PC-3 (cell line): ENCODE results near the gene TPM4. TPM values are rescaled to one million over a fixed set of nuclear protein-coding genes. Genes with fewer than 3 reads are reported as not detected.

Source experiments
- ATAC-seq: fragments of 200-7000 bp; cut with Tn5 transposase; 2 replicates; pipeline ENCODE4 v1.9.1; 2020; ENCODE audit warnings: mild to moderate bottlenecking, moderate library complexity
- BruUV-seq: library from RNA; stranded (reverse); fragments of 400-500 nt; replicated peaks from 2 replicates; lab custom pipeline; 2021; lab: Mats Ljungman, UMichigan
- CTCF ChIA-PET: fragments of 300-600 bp; sonication (Branson Sonifier 250); formaldehyde crosslinking; loops from one replicate; lab custom pipeline; 2022; ENCODE audit warnings: antibody characterized with exemption; lab: Charles Lee
- POLR2A ChIA-PET: fragments of 300-600 bp; sonication (Branson Sonifier 250); formaldehyde crosslinking; loops from one replicate; lab custom pipeline; 2022; ENCODE audit warnings: antibody characterized with exemption; ENCODE audit not compliant: unreplicated experiment; lab: Charles Lee
- DNase-seq: peaks from one replicate; pipeline ENCODE4 v3.0.0-alpha.2; 2015
- H2AFZ ChIP-seq: fragments of 300-600 bp; sonication (generic); 2 replicates; pipeline ENCODE4 v1.6.0; 2016; ENCODE audit warnings: antibody characterized with exemption, low read length
- H3F3A ChIP-seq: fragments of 300-600 bp; sonication (generic); one replicate; pipeline ENCODE4 v1.6.0; 2017; ENCODE audit warnings: antibody characterized with exemption, low read length, control low read depth, mild to moderate bottlenecking; ENCODE audit not compliant: unreplicated experiment
- H3K27ac ChIP-seq: fragments of 300-600 bp; sonication (generic); 2 replicates; pipeline ENCODE4 v1.5.1; 2016; ENCODE audit warnings: mild to moderate bottlenecking, low read length
- H3K27me3 ChIP-seq: fragments of 300-600 bp; sonication (generic); 2 replicates; pipeline ENCODE4 v1.6.1; 2016; ENCODE audit warnings: low read length, mixed read lengths
- H3K36me3 ChIP-seq: fragments of 300-600 bp; sonication (generic); 2 replicates; pipeline ENCODE4 v1.6.1; 2016; ENCODE audit warnings: low read depth, mixed run types, low read length, mixed read lengths
- H3K4me1 ChIP-seq: fragments of 300-600 bp; sonication (generic); 2 replicates; pipeline ENCODE4 v1.5.1; 2016; ENCODE audit warnings: low read length; ENCODE audit not compliant: insufficient read depth
- H3K4me2 ChIP-seq: fragments of 300-600 bp; sonication (generic); 2 replicates; pipeline ENCODE4 v1.6.0; 2016; ENCODE audit warnings: low read length
- H3K4me3 ChIP-seq: fragments of 300-600 bp; sonication (generic); 2 replicates; pipeline ENCODE4 v1.5.1; 2016; ENCODE audit warnings: mild to moderate bottlenecking, low read length, mixed read lengths
- H3K79me2 ChIP-seq: fragments of 300-600 bp; sonication (generic); 2 replicates; pipeline ENCODE4 v1.6.1; 2017; ENCODE audit warnings: low read length, mixed read lengths
- H3K9ac ChIP-seq: fragments of 300-600 bp; sonication (generic); 2 replicates; pipeline ENCODE4 v1.6.0; 2016; ENCODE audit warnings: mild to moderate bottlenecking, low read length
- H3K9me2 ChIP-seq: fragments of 300-600 bp; sonication (generic); replicated peaks from 2 replicates; pipeline ENCODE4 v1.6.1; 2016; ENCODE audit warnings: mixed run types, low read length, mixed read lengths
- H3K9me3 ChIP-seq: fragments of 300-600 bp; sonication (generic); 2 replicates; pipeline ENCODE4 v1.6.1; 2016; ENCODE audit warnings: low read length, mixed read lengths
- H4K20me1 ChIP-seq: fragments of 300-600 bp; sonication (generic); 2 replicates; pipeline ENCODE4 v1.6.1; 2016; ENCODE audit warnings: low read length, mixed read lengths
- CTCF ChIP-seq: fragments of 300-600 bp; sonication (generic); conservative IDR thresholded peaks from 2 replicates; pipeline ENCODE4 v1.5.1; 2017; ENCODE audit warnings: antibody characterized with exemption, low read depth, mild to moderate bottlenecking, low read length
- EZH2 ChIP-seq: fragments of 300-600 bp; sonication (generic); IDR thresholded peaks from one replicate; pipeline ENCODE4 v1.6.1; 2017; ENCODE audit warnings: antibody characterized with exemption, mild to moderate bottlenecking, low read length; ENCODE audit not compliant: unreplicated experiment
- EZH2phosphoT487 ChIP-seq: fragments of 300-600 bp; sonication (generic); IDR thresholded peaks from 2 replicates; pipeline ENCODE4 v1.6.1; 2018; ENCODE audit warnings: mild to moderate bottlenecking, antibody characterized with exemption, low read length, borderline replicate concordance
- intact Hi-C: fragments of 100-400 bp; cut with micrococcal nuclease; formaldehyde crosslinking; loops from 2 replicates; pipeline ENCODE4 v1.9.0; 2023
- total RNA-seq: library from RNA; depleted of rRNA; stranded (reverse); fragments of >200 nt; gene quantifications from 2 replicates; pipeline ENCODE4 v1.2.3, GENCODE V29; 2014

The TPM4 gene
- total RNA-seq, 1 experiment from 2014 or later, result 135 TPM

DNA sequence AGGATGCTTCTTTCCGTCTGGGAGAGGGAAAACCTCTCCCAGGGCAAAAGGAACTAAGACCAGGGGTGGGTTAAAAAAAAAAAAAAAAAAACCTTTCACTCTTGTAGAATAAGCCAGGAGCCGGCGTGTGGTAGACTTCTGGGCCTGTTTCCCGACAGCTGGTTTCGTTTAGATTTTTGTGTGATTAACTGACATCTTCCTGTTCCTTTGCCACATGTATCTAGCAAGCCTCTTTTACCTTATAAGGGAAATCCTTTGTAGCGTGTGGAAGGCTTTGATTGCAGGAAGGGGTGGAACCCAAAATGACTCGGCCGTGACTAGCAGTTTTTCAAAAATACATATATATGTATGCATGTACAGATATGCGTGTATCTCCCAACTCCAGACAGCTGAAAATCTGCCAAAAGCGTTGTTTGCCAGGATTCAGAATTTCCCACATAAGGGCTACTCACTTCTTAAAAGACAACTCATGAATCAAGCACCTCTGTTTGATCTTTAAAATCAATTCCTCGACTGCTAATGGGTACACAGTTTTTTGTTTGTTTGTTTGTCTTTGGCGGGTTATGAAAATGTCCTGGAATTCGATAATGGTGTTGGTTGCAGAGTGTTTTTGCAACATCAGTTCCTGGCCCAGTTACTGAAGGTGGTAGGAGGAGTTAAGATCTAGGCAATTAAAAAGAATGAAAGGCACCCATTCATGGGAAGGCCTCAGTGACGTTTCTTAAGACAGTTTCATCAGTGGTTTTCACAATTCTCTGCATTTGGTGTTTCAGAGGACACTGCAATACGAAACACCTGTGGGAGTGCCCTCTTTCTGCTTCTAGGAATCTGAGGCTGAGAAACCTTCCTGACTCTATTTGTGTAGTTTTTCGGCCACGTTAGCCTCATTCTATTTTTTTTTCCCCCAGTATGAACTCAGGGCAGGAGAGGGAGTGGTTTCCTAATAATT lies 2.7 kb downstream of the TPM4 start:
- peaks cover 32% of the 10 kb centered on the region for H3K4me1 ChIP-seq
- ATAC-seq (peak; percentile 90), DNase-seq (peak; percentile 99)
- intact Hi-C loops, result loop anchor here (1.0 kb wide), 2 partner anchors 9 to 32 kb away; partner anchors contain the start of gene RAB8A
- H3K27me3 ChIP-seq, result no peaks in the 10 kb centered on the region
- H3K9me2 ChIP-seq, result no peaks in the 10 kb centered on the region
- H3K27ac ChIP-seq, result peak overlapping the region; percentile 98
- H2AFZ ChIP-seq, result no peak overlapping the region
- TF ChIP-seq CTCF, result no peak
- TF ChIP-seq EZH2phosphoT487, result no peak
- TF ChIP-seq EZH2, result no peak
- BruUV-seq, result TSS peak; percentile 70
- peaks cover 9% of the 10 kb centered on the region for H3F3A ChIP-seq
- peaks cover 38% of the 10 kb centered on the region for H3K79me2 ChIP-seq
- ChIA-PET CTCF (interaction anchor here (0.5 to 1.1 kb wide), 4 partner anchors 9 to 37 kb away, joined by 3 to 7 read pairs (median 4); no protein-coding TSS in a partner anchor), POLR2A (interaction anchor here (0.6 to 1.2 kb wide), 5 partner anchors 9 to 107 kb away, joined by 3 to 9 read pairs (median 8); no protein-coding TSS in a partner anchor)
- peaks cover 46% of the 10 kb centered on the region for H3K36me3 ChIP-seq
- H3K4me3 ChIP-seq, result peak overlapping the region; percentile 3; the same call in 1 of the 2 replicates
- peak overlapping the region; percentile 84 for H3K9ac ChIP-seq
- peak overlapping the region; percentile 60 for H3K4me2 ChIP-seq
- H3K9me3 ChIP-seq, result no peaks in the 10 kb centered on the region
- no peaks in the 10 kb centered on the region for H4K20me1 ChIP-seq

- Histone ChIP-seq H3K9ac (no peak overlapping the region), H3K4me2 (no peak overlapping the region), H3K9me2 (no peaks in the 10 kb centered on the region), H3K79me2 (peaks cover 22% of the 10 kb centered on the region), H3F3A (no peaks in the 10 kb centered on the region), H3K27me3 (no peaks in the 10 kb centered on the region), H4K20me1 (no peaks in the 10 kb centered on the region), H3K4me3 (no peak overlapping the region), H3K4me1 (peaks cover 14% of the 10 kb centered on the region), H2AFZ (no peak overlapping the region), H3K36me3 (peaks cover 64% of the 10 kb centered on the region), H3K9me3 (no peaks in the 10 kb centered on the region), H3K27ac (no peak overlapping the region)
- ATAC-seq (no peak), DNase-seq (no peak)
- TF ChIP-seq CTCF (no peak), EZH2phosphoT487 (no peak), EZH2 (no peak)
- BruUV-seq, result no TSS peak
- intact Hi-C loops, result no loop called here
- POLR2A ChIA-PET, result no interaction called here
- CTCF ChIA-PET, result no interaction called here
Measured at GRCh38 chr19:16084067-16084685, 7.9 kb downstream of the TPM4 start.
